HTR-8/SVneo (cell line): ENCODE data around the gene SLIT3.
"Not testable (repeated sequence)": the region's sequence is repeated elsewhere in the genome, so short reads cannot be mapped to it uniquely, and the experiment has no call there.

Experiments used
- DNase-seq: peaks from one replicate; pipeline ENCODE4 v3.0.0; 2011; ENCODE audit warnings: low spot score, mixed read lengths; ENCODE audit not compliant: insufficient read length
- FAIRE-seq: peaks from 2 replicates; lab custom pipeline; 2011; peaks lifted over from hg19 to GRCh38; lab: Jason Lieb, UNC

SLIT3 gene

GRCh38 chr5:169226895-169227294 lies 74.0 kb downstream of the SLIT3 start:
- no peak for FAIRE-seq

GRCh38 chr5:169225830-169226356 lies 75.0 kb downstream of the SLIT3 start:
- DNase-seq (no peak), FAIRE-seq (no peak)

More at GRCh38 chr5:169226895-169227294, 74.0 kb downstream of the SLIT3 start:
- no peak for DNase-seq

- DNase-seq (peak; percentile 42), FAIRE-seq (no peak)
Observed at GRCh38 chr5:169223595-169223953, 77.4 kb downstream of the SLIT3 start.

GRCh38 chr5:169222934-169223594 lies 77.9 kb downstream of the SLIT3 start:
- DNase-seq (no peak), FAIRE-seq (no peak)

- DNase-seq (no peak), FAIRE-seq (peak; percentile 28)
Observed at GRCh38 chr5:169221519-169221918, 79.4 kb downstream of the SLIT3 start.

- FAIRE-seq (no peak), DNase-seq (no peak)
Observed at GRCh38 chr5:169219961-169220360, 81.0 kb downstream of the SLIT3 start.

- no peak for DNase-seq
- FAIRE-seq, result no peak
Observed at GRCh38 chr5:169219351-169219750, 81.6 kb downstream of the SLIT3 start.

- FAIRE-seq, result no peak
Observed at GRCh38 chr5:169218861-169219260, 82.1 kb downstream of the SLIT3 start.

GRCh38 chr5:169218176-169218575 lies 82.8 kb downstream of the SLIT3 start:
- DNase-seq (no peak), FAIRE-seq (no peak)

More at GRCh38 chr5:169218861-169219260, 82.1 kb downstream of the SLIT3 start:
- peak; percentile 27 for DNase-seq

- DNase-seq (no peak), FAIRE-seq (no peak)
Observed at GRCh38 chr5:169216866-169217265, 84.1 kb downstream of the SLIT3 start.

- FAIRE-seq, result no peak
- DNase-seq, result no peak
Observed at GRCh38 chr5:169213479-169213878, 87.5 kb downstream of the SLIT3 start.

- DNase-seq, FAIRE-seq: not testable (repeated sequence)
Observed at GRCh38 chr5:169211761-169212160, 89.2 kb downstream of the SLIT3 start.

- no peak for DNase-seq
- no peak for FAIRE-seq
Observed at GRCh38 chr5:169204788-169205400, 96.0 kb downstream of the SLIT3 start.

- FAIRE-seq (no peak), DNase-seq (no peak)
Observed at GRCh38 chr5:169202969-169203368, 98.0 kb downstream of the SLIT3 start.

GRCh38 chr5:169201597-169201996 lies 99.3 kb downstream of the SLIT3 start:
- no peak for DNase-seq
- FAIRE-seq, result peak; percentile 36

GRCh38 chr5:169200125-169200778 lies 100.7 kb downstream of the SLIT3 start:
- DNase-seq (no peak), FAIRE-seq (no peak)

- DNase-seq (no peak), FAIRE-seq (peak; percentile 60)
Observed at GRCh38 chr5:169197343-169197742, 103.6 kb downstream of the SLIT3 start.

GRCh38 chr5:169196059-169196458 lies 104.9 kb downstream of the SLIT3 start:
- no peak for FAIRE-seq
- no peak for DNase-seq

- FAIRE-seq (no peak), DNase-seq (no peak)
Observed at GRCh38 chr5:169195601-169196000, 105.3 kb downstream of the SLIT3 start.

GRCh38 chr5:169192536-169192935 lies 108.4 kb downstream of the SLIT3 start:
- DNase-seq (no peak), FAIRE-seq (no peak)

GRCh38 chr5:169190849-169191248 lies 110.1 kb downstream of the SLIT3 start:
- FAIRE-seq (no peak), DNase-seq (no peak)
